GM12892 (cell line): ENCODE results near the gene OR13C2. TPM values are rescaled to one million over a fixed set of nuclear protein-coding genes. Genes with fewer than 3 reads are reported as not detected.
"Not testable (repeated sequence)": the region's sequence is repeated elsewhere in the genome, so short reads cannot be mapped to it uniquely, and the experiment has no call there.

Source experiments
- DNase-seq: peaks from one replicate; pipeline ENCODE4 v3.0.0; 2011; ENCODE audit not compliant: insufficient read length
- FAIRE-seq: peaks from 2 replicates; lab custom pipeline; 2011; peaks lifted over from hg19 to GRCh38; lab: Jason Lieb, UNC
- POLR2A ChIP-seq: IDR thresholded peaks from 2 replicates; pipeline ENCODE4 v1.6.1; 2011; ENCODE audit warnings: low read depth, low read length, control low read depth
- POLR2AphosphoS5 ChIP-seq: IDR thresholded peaks from 2 replicates; pipeline ENCODE4 v1.6.1; 2011; ENCODE audit warnings: low read depth, low read length, control low read depth
- TAF1 ChIP-seq: IDR thresholded peaks from 2 replicates; pipeline ENCODE4 v1.6.1; 2011; ENCODE audit warnings: low read depth, mild to moderate bottlenecking, control low read depth, low read length, borderline replicate concordance
- polyA plus RNA-seq: library from polyadenylated mRNA; unstranded; fragments of >200 nt; gene quantifications from one replicate; pipeline ENCODE4 v1.2.1, GENCODE V29; 2012; ENCODE audit warnings: missing spikeins, inconsistent platforms; ENCODE audit not compliant: missing spikeins

OR13C2 gene
- polyA plus RNA-seq: not detected

GRCh38 chr9:104605527-104605926 lies at the start of gene OR13C2:
Gene OR13C2, minus strand, starts transcription at chr9:104605627. Its CDS starts 0 bp downstream, at chr9:104605627.
- DNase-seq, FAIRE-seq: not testable (repeated sequence)

GRCh38 chr9:104635456-104635855 lies 30.0 kb upstream of the OR13C2 start:
- DNase-seq (no peak), FAIRE-seq (no peak)
- TF ChIP-seq TAF1: no peak
- no peak for TF ChIP-seq POLR2A
- TF ChIP-seq POLR2AphosphoS5: no peak

- FAIRE-seq: no peak
- TF ChIP-seq POLR2A (no peak), TAF1 (no peak), POLR2AphosphoS5 (no peak)
- DNase-seq: no peak
Measured at GRCh38 chr9:104633976-104634520, 28.6 kb upstream of the OR13C2 start.

GRCh38 chr9:104625964-104626363 lies 20.5 kb upstream of the OR13C2 start:
- DNase-seq, FAIRE-seq: not testable (repeated sequence)

GRCh38 chr9:104618104-104618503 lies 12.7 kb upstream of the OR13C2 start, which contains the start of gene OR13C9:
Gene OR13C9, minus strand, starts transcription at chr9:104618204. Its CDS starts 0 bp downstream, at chr9:104618204.
- TF ChIP-seq POLR2AphosphoS5 (no peak), TAF1 (no peak), POLR2A (no peak)

GRCh38 chr9:104617418-104617817 lies 12.0 kb upstream of the OR13C2 start:
- DNase-seq (no peak), FAIRE-seq (no peak)
- no peak for TF ChIP-seq POLR2AphosphoS5

More at GRCh38 chr9:104618104-104618503, 12.7 kb upstream of the OR13C2 start, which contains the start of gene OR13C9:
- DNase-seq (no peak), FAIRE-seq (no peak)

- FAIRE-seq (no peak), DNase-seq (no peak)
- no peak for TF ChIP-seq POLR2A
- no peak for TF ChIP-seq TAF1
- TF ChIP-seq POLR2AphosphoS5: no peak
Measured at GRCh38 chr9:104611213-104611612, 5.8 kb upstream of the OR13C2 start.

GRCh38 chr9:104608336-104608735 lies 2.9 kb upstream of the OR13C2 start:
- FAIRE-seq: no peak
- DNase-seq: no peak
- no peak for TF ChIP-seq POLR2AphosphoS5
- TF ChIP-seq TAF1: no peak
- TF ChIP-seq POLR2A: no peak

GRCh38 chr9:104606152-104606551 lies 725 bp upstream of the OR13C2 start:
- TF ChIP-seq POLR2AphosphoS5 (no peak), POLR2A (no peak), TAF1 (no peak)
- FAIRE-seq (no peak), DNase-seq (no peak)

- DNase-seq (no peak), FAIRE-seq (no peak)
- no peak for TF ChIP-seq POLR2A
- TF ChIP-seq POLR2AphosphoS5: no peak
- TF ChIP-seq TAF1: no peak
Measured at GRCh38 chr9:104604801-104605200, 626 bp downstream of the OR13C2 start.

GRCh38 chr9:104599313-104599712 lies 6.1 kb downstream of the OR13C2 start, which contains the start of gene OR13C5:
Gene OR13C5, minus strand, starts transcription at chr9:104599413. Its CDS starts 0 bp downstream, at chr9:104599413.
- DNase-seq, FAIRE-seq: not testable (repeated sequence)

- peak; percentile 40 for FAIRE-seq
- not testable (repeated sequence) for DNase-seq
Measured at GRCh38 chr9:104598749-104599148, 6.7 kb downstream of the OR13C2 start.

GRCh38 chr9:104589626-104590025 lies 15.8 kb downstream of the OR13C2 start:
- no peak for DNase-seq
- FAIRE-seq: no peak
- TF ChIP-seq TAF1: no peak
- no peak for TF ChIP-seq POLR2AphosphoS5
- TF ChIP-seq POLR2A: no peak
